ENCODE measurements around the gene WDR38. TPM values are rescaled to one million over a fixed set of nuclear protein-coding genes. Genes with fewer than 3 reads are reported as not detected.

WDR38 gene
- polyA plus RNA-seq, 1 donor (not counting 4 experiments of a cell fraction or from before 2014, with no cell fraction given): not detected

GRCh38 chr9:124830593-124830992 lies 22.7 kb upstream of the WDR38 start:
- dilution Hi-C loops (cut with MboI; ENCODE audit: extremely low pct_ligation_motif_present, low sequenced_read_pairs): no loop called here

GRCh38 chr9:124831642-124832364 lies 21.5 kb upstream of the WDR38 start:
- Histone ChIP-seq H4K20me1 (ENCODE audit: control insufficient read depth, extremely low read depth, insufficient read depth, low read length) (no peaks in the 10 kb centered on the region), H3K9me3 (ENCODE audit: control insufficient read depth, low read depth, low read length) (no peaks in the 10 kb centered on the region), H3K27me3 (ENCODE audit: control insufficient read depth, extremely low read depth, insufficient read depth, low read length) (no peaks in the 10 kb centered on the region), H3K79me2 (ENCODE audit: control insufficient read depth, insufficient read depth, low read length) (no peaks in the 10 kb centered on the region), H3K36me3 (ENCODE audit: control insufficient read depth in 2 of 2, extremely low read depth in 1 of 2, insufficient read depth in 2 of 2, low read length in 2 of 2) (no peaks in the 10 kb centered on the region), H3K4me2 (ENCODE audit: control insufficient read depth, extremely low read depth, insufficient read depth, low read depth, low read length) (no peak overlapping the region), H3K4me3 (ENCODE audit: control insufficient read depth in 2 of 3, extremely low read depth in 1 of 3, insufficient read depth in 2 of 3, low read depth in 1 of 3, low read length in 3 of 3) (no peak overlapping the region), H3K9me1 (ENCODE audit: control insufficient read depth, extremely low read depth, insufficient read depth, low read length) (no peaks in the 10 kb centered on the region), H3K9ac (ENCODE audit: control insufficient read depth, extremely low read depth, insufficient read depth, low read length) (no peak overlapping the region), H3K27ac (ENCODE audit: control insufficient read depth, insufficient read depth, low read length) (no peak overlapping the region), H2AFZ (ENCODE audit: control insufficient read depth, low read length) (no peak overlapping the region), H3K4me1 (ENCODE audit: control insufficient read depth, extremely low read depth, insufficient read depth, low read length) (peaks cover 22% of the 10 kb centered on the region)
- dilution Hi-C loops (cut with MboI; ENCODE audit: extremely low pct_ligation_motif_present, low sequenced_read_pairs): no loop called here
- TF ChIP-seq EZH2 (IDR thresholded peaks at IDR 0.05; ENCODE audit: low read length) (no peak), CTCF (optimal IDR thresholded peaks at IDR 0.05 in 1 of 3, IDR thresholded peaks at IDR 0.05 in 1 of 3, conservative IDR thresholded peaks at IDR 0.05 in 1 of 3; ENCODE audit: extremely low read depth in 1 of 3, insufficient read depth in 2 of 3, low read length in 3 of 3) (no peak)
- DNase-seq (ENCODE audit: low read depth, low spot score) (no peak), FAIRE-seq (no peak)

More at GRCh38 chr9:124830593-124830992, 22.7 kb upstream of the WDR38 start:
- H3K4me2 ChIP-seq (ENCODE audit: control insufficient read depth, extremely low read depth, insufficient read depth, low read depth, low read length): no peak overlapping the region
- no peak for DNase-seq (ENCODE audit: low read depth, low spot score)
- no peaks in the 10 kb centered on the region for H4K20me1 ChIP-seq (ENCODE audit: control insufficient read depth, extremely low read depth, insufficient read depth, low read length)
- no peaks in the 10 kb centered on the region for H3K9me3 ChIP-seq (ENCODE audit: control insufficient read depth, low read depth, low read length)
- no peak for FAIRE-seq
- peaks cover 22% of the 10 kb centered on the region for H3K4me1 ChIP-seq (ENCODE audit: control insufficient read depth, extremely low read depth, insufficient read depth, low read length)
- TF ChIP-seq EZH2 (IDR thresholded peaks at IDR 0.05; ENCODE audit: low read length) (no peak), CTCF (optimal IDR thresholded peaks at IDR 0.05 in 1 of 3, IDR thresholded peaks at IDR 0.05 in 1 of 3, conservative IDR thresholded peaks at IDR 0.05 in 1 of 3; ENCODE audit: extremely low read depth in 1 of 3, insufficient read depth in 2 of 3, low read length in 3 of 3) (no peak)
- no peak overlapping the region for H3K27ac ChIP-seq (ENCODE audit: control insufficient read depth, insufficient read depth, low read length)
- H3K79me2 ChIP-seq (ENCODE audit: control insufficient read depth, insufficient read depth, low read length): no peaks in the 10 kb centered on the region
- H3K9ac ChIP-seq (ENCODE audit: control insufficient read depth, extremely low read depth, insufficient read depth, low read length): no peak overlapping the region
- no peaks in the 10 kb centered on the region for H3K27me3 ChIP-seq (ENCODE audit: control insufficient read depth, extremely low read depth, insufficient read depth, low read length)
- no peak overlapping the region for H3K4me3 ChIP-seq (ENCODE audit: control insufficient read depth in 2 of 3, extremely low read depth in 1 of 3, insufficient read depth in 2 of 3, low read depth in 1 of 3, low read length in 3 of 3)
- H2AFZ ChIP-seq (ENCODE audit: control insufficient read depth, low read length): no peak overlapping the region
- H3K9me1 ChIP-seq (ENCODE audit: control insufficient read depth, extremely low read depth, insufficient read depth, low read length): no peaks in the 10 kb centered on the region
- H3K36me3 ChIP-seq (ENCODE audit: control insufficient read depth in 2 of 2, extremely low read depth in 1 of 2, insufficient read depth in 2 of 2, low read length in 2 of 2): no peaks in the 10 kb centered on the region

All from keratinocyte (primary cell).